AG09319 (cell line): ENCODE measurements around the gene QPCTL.

Experiments used
- DNase-seq: peaks from one replicate; pipeline ENCODE4 v3.0.0-alpha.2; 2010; ENCODE audit warnings: low read depth; ENCODE audit errors: extremely low read depth
- TF ChIP-seq, protein P1 (sequence below): IDR thresholded peaks from 2 replicates; pipeline ENCODE4 v1.5.1; 2011; ENCODE audit warnings: low read depth, mild to moderate bottlenecking, inconsistent platforms, low read length, moderate library complexity

The QPCTL gene

DNA sequence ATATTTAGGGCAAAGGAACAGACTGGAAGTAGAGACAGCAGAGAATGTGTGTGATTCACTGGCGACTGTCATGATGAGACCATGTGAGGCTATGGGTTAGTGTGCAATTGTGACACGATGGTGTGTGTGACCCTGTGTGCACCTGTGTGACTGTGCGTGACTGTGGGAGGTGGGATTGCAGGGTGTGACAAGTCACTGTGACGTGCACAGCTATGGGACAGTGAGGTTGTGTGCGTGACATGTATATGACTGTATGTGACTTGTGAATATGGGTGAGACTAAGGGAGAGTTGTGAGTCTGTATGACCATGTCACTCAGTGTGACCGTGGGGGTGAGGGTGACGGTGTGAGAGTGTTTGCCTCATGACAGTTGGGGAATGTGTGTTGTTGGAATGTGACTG, 27.9 kb upstream of the QPCTL start:
- DNase-seq, result no peak
- TF ChIP-seq, protein P1, sequence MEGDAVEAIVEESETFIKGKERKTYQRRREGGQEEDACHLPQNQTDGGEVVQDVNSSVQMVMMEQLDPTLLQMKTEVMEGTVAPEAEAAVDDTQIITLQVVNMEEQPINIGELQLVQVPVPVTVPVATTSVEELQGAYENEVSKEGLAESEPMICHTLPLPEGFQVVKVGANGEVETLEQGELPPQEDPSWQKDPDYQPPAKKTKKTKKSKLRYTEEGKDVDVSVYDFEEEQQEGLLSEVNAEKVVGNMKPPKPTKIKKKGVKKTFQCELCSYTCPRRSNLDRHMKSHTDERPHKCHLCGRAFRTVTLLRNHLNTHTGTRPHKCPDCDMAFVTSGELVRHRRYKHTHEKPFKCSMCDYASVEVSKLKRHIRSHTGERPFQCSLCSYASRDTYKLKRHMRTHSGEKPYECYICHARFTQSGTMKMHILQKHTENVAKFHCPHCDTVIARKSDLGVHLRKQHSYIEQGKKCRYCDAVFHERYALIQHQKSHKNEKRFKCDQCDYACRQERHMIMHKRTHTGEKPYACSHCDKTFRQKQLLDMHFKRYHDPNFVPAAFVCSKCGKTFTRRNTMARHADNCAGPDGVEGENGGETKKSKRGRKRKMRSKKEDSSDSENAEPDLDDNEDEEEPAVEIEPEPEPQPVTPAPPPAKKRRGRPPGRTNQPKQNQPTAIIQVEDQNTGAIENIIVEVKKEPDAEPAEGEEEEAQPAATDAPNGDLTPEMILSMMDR, result no peak

DNA sequence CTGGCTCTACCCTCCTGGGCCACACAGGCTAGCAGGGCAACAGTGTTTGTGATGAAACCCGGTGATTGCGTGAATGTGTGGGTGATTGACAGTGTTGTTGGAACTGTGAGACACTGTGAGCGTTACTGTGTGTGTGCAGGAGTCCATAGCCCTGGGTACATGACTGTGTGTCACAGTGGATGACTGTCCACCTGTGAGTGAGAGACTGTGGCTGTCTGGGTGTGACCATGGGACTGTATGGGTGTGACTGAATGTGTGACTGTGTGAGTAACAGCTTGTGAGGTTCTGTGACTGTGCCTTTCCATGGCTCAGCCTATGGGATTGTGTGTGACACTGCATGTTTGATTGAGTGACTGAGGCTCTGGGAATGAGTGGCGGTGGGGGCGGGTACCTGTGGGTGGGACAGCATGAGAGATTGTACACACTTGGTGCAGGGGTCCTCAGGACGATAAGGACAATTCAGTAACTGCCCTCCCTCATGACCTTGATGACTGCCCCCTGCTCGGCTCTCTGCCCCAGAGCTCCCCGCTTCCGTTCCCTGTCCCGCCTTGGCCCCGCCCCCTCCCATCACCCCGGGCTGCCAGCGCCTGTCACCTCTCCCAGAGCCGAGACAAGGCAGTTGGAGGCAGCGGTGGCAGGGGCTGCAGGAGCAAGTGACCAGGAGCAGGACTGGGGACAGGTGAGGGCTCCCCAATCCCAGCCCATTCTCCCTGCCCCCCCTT, 24.7 kb upstream of the QPCTL start, which contains the start of gene GIPR:
Gene GIPR (plus strand): TSS at position 602 of the 722 bp plus-strand sequence. CDS start 1,300 bp downstream, outside the sequence.
- DNase-seq, result no peak
- TF ChIP-seq, protein P1, result no peak

DNA sequence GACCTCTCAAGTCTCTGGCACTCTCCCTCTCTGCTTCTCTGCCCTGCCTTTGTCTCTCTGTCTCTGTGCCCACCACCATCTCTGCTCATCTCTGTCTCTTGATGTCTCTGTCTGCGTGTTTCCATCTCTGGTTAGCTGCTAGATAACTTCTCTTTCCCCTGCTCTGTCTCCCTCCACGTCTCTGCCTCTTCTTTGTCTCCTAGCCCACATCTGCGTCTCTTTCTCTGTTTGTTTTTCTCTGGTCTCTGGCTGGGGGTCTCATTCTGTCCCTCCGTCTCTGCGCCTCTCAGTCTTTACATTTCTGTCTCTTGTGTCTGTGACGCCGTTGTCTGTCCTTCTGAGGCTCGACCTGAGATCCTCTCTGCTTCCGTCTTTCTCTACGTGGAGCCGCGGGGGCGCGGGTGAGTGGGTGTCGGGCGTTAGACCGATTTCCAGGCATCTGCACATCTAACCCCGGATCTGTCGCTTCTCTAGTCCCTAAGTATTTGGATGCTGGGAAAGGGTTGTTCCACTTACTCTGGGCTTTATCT, 24.1 kb upstream of the QPCTL start:
- TF ChIP-seq, protein P1, result no peak
- DNase-seq, result no peak

DNA sequence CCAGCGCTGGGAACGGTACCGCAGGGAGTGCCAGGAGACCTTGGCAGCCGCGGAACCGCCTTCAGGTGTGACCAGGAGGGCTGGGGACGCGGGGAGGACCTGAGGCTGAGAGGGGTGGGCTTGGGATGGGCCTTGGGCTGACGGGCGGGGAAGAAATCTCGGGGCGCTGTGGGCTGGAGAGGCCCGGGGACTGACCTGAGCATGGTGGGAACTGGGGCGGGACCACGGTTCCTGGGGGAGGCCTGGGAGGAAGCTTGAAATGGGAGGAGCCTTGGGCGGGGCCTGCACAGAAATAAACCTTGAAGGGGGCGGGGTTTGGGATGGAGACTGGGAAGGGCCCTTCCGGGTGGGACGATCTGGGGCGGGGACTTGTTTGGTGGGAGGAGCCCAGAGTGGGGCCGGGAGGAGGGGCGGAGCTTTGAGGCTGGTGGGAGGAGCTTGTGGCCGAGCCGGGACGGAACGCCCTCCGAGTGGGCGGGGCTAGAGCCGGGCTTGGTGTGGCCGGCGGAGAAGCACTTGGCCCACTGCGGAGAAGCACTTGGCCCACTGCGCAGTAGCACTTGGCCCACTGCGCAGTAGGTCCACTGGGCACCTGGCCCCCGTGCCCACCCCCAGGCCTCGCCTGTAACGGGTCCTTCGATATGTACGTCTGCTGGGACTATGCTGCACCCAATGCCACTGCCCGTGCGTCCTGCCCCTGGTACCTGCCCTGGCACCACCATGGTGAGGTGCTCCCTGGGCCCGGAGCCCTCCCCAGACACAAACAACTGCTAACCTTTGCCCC, 21.6 kb upstream of the QPCTL start:
- TF ChIP-seq, protein P1, result no peak
- DNase-seq, result no peak

DNA sequence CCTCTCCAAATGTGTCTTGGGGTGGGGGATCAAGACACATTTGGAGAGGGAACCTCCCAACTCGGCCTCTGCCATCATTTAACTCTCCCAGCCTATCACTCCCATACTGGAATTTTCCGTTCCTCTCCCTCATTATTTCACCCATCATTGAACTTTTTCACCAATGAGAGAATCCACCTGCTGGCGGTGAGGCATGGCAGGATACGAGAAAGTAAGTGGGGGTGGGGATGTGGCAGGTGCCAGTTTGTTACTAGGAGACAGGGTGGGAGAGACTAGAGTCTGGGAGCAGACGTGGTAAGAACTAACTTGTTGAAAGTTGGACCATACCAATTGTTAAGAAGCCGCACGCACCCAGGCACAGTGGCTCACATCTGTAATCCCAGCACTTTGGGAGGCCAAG, 17.5 kb upstream of the QPCTL start:
- TF ChIP-seq, protein P1, result no peak
- no peak for DNase-seq

DNA sequence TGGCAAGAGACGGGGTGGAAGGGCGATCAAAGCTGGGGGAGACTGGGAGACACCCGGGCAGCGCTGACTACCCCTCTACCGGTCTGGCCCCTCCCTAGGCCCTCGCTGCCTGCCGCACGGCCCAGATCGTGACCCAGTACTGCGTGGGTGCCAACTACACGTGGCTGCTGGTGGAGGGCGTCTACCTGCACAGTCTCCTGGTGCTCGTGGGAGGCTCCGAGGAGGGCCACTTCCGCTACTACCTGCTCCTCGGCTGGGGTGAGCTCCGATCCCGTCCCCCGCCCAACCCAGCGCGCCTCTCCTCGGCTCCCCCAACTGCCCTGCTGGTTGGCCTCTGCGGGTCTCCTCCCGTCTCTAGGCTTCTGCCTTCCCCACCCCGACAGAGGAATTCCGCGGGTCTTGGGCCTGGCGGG, 15.6 kb upstream of the QPCTL start:
- DNase-seq, result no peak
- TF ChIP-seq, protein P1, result no peak
